H1 (cell line): ENCODE measurements around the gene RUNX1. TPM values are rescaled to one million over a fixed set of nuclear protein-coding genes. Genes with fewer than 3 reads are reported as not detected.

Experiments used
- BCL11A ChIP-seq, 2 experiments: IDR thresholded peaks; one replicate each; pipeline ENCODE4 v1.6.1; 2011; ENCODE audit warnings: low read depth in 2 of 2, low read length in 2 of 2, mild to moderate bottlenecking in 2 of 2
- CBX5 ChIP-seq: fragments of 300-800, 300-1000 bp; sonication (generic); IDR thresholded peaks from 2 replicates; pipeline ENCODE4 v1.7.1; 2016; ENCODE audit warnings: antibody characterized with exemption, low read length, low read depth
- CBX8 ChIP-seq: fragments of 300-800, 300-1000 bp; sonication (generic); IDR thresholded peaks from 2 replicates; pipeline ENCODE4 v1.7.1; 2016; ENCODE audit warnings: low read depth, low read length, borderline replicate concordance
- CHD1 ChIP-seq: IDR thresholded peaks from 2 replicates; pipeline ENCODE4 v1.6.1; 2012; ENCODE audit warnings: low read depth, low read length, improper control_type of control experiment
- EGR1 ChIP-seq: IDR thresholded peaks from 2 replicates; pipeline ENCODE4 v1.6.1; 2011; ENCODE audit warnings: low read depth, low read length, borderline replicate concordance
- GABPA ChIP-seq: IDR thresholded peaks from 2 replicates; pipeline ENCODE4 v1.6.1; 2011; ENCODE audit warnings: mild to moderate bottlenecking, low read length, moderate library complexity, borderline replicate concordance; ENCODE audit not compliant: insufficient read depth
- JUN ChIP-seq: IDR thresholded peaks from 2 replicates; pipeline ENCODE4 v1.6.1; 2011; ENCODE audit warnings: low read depth, mild to moderate bottlenecking, improper control_type of control experiment, low read length
- POU5F1 ChIP-seq: IDR thresholded peaks from 2 replicates; pipeline ENCODE4 v1.6.1; 2011; ENCODE audit warnings: low read depth, mild to moderate bottlenecking, low read length, moderate library complexity
- YY1 ChIP-seq: IDR thresholded peaks from 2 replicates; pipeline ENCODE4 v1.6.1; 2011; ENCODE audit warnings: low read depth, mild to moderate bottlenecking, low read length
- polyA plus RNA-seq, 7 experiments: library from polyadenylated mRNA; depleted of rRNA in 3 of 7; stranded (reverse) in 5 of 7; unstranded in 2 of 7; fragments of >200 nt in 5 of 7; fragments of 200-250 nt in 2 of 7; gene quantifications; 1 replicate in 5 of 7; 2 replicates in 1 of 7; 4 replicates in 1 of 7; pipeline versions ENCODE4 v1.2.1 to v1.2.3, GENCODE V29; 2011 to 2013; ENCODE audit warnings: missing spikeins in 2 of 7, mixed read lengths in 2 of 7
- total RNA-seq: library from RNA; stranded (reverse); fragmentation: NEBNext Ultra II Directional; extraction: Animal tissue kit (Norgen Biotek cat#: 25700); gene quantifications from 2 replicates; pipeline ENCODE4 v1.2.1, GENCODE V29; 2021
- TF ChIP-seq, protein P1 (sequence below): fragments of 300-600 bp; sonication (generic); IDR thresholded peaks from 2 replicates; pipeline ENCODE4 v1.7.1; 2012; ENCODE audit warnings: low read length, moderate library complexity, mild to moderate bottlenecking, inconsistent platforms; ENCODE audit not compliant: insufficient replicate concordance
- TF ChIP-seq, protein P2 (sequence below): IDR thresholded peaks from 2 replicates; pipeline ENCODE4 v1.6.1; 2012; ENCODE audit warnings: low read length, inconsistent platforms

RUNX1 gene
- total and polyA plus RNA-seq, 2 of the 8 experiments (the other 6 are each of a cell fraction or from before 2014, with no cell fraction given) = 0.20 to 0.60 TPM

DNA sequence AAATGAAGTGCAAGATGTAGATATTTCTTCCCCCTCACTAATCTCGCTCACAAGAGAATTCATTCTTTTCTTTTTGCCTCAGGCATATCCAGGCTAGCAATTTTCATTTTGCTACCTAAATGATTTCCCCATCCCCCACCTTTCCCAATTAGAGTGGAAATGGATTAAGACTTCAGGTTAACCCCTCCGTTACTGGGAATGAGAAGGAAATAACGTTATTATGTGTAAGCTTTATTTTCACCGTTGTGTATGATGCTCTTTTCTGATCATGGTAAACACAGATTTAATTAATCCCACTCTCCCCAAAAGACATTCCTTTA lies 143.9 kb downstream of the RUNX1 start (continued):
- TF ChIP-seq, protein P1, sequence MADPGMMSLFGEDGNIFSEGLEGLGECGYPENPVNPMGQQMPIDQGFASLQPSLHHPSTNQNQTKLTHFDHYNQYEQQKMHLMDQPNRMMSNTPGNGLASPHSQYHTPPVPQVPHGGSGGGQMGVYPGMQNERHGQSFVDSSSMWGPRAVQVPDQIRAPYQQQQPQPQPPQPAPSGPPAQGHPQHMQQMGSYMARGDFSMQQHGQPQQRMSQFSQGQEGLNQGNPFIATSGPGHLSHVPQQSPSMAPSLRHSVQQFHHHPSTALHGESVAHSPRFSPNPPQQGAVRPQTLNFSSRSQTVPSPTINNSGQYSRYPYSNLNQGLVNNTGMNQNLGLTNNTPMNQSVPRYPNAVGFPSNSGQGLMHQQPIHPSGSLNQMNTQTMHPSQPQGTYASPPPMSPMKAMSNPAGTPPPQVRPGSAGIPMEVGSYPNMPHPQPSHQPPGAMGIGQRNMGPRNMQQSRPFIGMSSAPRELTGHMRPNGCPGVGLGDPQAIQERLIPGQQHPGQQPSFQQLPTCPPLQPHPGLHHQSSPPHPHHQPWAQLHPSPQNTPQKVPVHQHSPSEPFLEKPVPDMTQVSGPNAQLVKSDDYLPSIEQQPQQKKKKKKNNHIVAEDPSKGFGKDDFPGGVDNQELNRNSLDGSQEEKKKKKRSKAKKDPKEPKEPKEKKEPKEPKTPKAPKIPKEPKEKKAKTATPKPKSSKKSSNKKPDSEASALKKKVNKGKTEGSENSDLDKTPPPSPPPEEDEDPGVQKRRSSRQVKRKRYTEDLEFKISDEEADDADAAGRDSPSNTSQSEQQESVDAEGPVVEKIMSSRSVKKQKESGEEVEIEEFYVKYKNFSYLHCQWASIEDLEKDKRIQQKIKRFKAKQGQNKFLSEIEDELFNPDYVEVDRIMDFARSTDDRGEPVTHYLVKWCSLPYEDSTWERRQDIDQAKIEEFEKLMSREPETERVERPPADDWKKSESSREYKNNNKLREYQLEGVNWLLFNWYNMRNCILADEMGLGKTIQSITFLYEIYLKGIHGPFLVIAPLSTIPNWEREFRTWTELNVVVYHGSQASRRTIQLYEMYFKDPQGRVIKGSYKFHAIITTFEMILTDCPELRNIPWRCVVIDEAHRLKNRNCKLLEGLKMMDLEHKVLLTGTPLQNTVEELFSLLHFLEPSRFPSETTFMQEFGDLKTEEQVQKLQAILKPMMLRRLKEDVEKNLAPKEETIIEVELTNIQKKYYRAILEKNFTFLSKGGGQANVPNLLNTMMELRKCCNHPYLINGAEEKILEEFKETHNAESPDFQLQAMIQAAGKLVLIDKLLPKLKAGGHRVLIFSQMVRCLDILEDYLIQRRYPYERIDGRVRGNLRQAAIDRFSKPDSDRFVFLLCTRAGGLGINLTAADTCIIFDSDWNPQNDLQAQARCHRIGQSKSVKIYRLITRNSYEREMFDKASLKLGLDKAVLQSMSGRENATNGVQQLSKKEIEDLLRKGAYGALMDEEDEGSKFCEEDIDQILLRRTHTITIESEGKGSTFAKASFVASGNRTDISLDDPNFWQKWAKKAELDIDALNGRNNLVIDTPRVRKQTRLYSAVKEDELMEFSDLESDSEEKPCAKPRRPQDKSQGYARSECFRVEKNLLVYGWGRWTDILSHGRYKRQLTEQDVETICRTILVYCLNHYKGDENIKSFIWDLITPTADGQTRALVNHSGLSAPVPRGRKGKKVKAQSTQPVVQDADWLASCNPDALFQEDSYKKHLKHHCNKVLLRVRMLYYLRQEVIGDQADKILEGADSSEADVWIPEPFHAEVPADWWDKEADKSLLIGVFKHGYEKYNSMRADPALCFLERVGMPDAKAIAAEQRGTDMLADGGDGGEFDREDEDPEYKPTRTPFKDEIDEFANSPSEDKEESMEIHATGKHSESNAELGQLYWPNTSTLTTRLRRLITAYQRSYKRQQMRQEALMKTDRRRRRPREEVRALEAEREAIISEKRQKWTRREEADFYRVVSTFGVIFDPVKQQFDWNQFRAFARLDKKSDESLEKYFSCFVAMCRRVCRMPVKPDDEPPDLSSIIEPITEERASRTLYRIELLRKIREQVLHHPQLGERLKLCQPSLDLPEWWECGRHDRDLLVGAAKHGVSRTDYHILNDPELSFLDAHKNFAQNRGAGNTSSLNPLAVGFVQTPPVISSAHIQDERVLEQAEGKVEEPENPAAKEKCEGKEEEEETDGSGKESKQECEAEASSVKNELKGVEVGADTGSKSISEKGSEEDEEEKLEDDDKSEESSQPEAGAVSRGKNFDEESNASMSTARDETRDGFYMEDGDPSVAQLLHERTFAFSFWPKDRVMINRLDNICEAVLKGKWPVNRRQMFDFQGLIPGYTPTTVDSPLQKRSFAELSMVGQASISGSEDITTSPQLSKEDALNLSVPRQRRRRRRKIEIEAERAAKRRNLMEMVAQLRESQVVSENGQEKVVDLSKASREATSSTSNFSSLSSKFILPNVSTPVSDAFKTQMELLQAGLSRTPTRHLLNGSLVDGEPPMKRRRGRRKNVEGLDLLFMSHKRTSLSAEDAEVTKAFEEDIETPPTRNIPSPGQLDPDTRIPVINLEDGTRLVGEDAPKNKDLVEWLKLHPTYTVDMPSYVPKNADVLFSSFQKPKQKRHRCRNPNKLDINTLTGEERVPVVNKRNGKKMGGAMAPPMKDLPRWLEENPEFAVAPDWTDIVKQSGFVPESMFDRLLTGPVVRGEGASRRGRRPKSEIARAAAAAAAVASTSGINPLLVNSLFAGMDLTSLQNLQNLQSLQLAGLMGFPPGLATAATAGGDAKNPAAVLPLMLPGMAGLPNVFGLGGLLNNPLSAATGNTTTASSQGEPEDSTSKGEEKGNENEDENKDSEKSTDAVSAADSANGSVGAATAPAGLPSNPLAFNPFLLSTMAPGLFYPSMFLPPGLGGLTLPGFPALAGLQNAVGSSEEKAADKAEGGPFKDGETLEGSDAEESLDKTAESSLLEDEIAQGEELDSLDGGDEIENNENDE = no peak
- TF ChIP-seq CBX5 = no peak
- TF ChIP-seq, protein P2, sequence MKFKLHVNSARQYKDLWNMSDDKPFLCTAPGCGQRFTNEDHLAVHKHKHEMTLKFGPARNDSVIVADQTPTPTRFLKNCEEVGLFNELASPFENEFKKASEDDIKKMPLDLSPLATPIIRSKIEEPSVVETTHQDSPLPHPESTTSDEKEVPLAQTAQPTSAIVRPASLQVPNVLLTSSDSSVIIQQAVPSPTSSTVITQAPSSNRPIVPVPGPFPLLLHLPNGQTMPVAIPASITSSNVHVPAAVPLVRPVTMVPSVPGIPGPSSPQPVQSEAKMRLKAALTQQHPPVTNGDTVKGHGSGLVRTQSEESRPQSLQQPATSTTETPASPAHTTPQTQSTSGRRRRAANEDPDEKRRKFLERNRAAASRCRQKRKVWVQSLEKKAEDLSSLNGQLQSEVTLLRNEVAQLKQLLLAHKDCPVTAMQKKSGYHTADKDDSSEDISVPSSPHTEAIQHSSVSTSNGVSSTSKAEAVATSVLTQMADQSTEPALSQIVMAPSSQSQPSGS = no peak
- TF ChIP-seq CHD1 = no peak
- TF ChIP-seq BCL11A (IDR thresholded peaks at IDR 0.05; ENCODE audit: low read depth in 2 of 2, low read length in 2 of 2) = no peak
- TF ChIP-seq CBX8 = no peak
- TF ChIP-seq JUN = no peak
- TF ChIP-seq YY1 = no peak
- no peak for TF ChIP-seq EGR1
- TF ChIP-seq POU5F1 = no peak
- no peak for TF ChIP-seq GABPA
